Thyroid gland (tissue), 4 donors: ENCODE results near the gene GSKIP.

ENCODE experiments used
- POLR2A ChIP-seq, 2 donors: fragments of 450-650 bp; IDR thresholded peaks; one replicate each; pipeline ENCODE4 v1.6.1; 2017; ENCODE audit warnings: antibody characterized with exemption in 2 of 2, mild to moderate bottlenecking in 2 of 2, moderate library complexity in 1 of 2
- TF ChIP-seq, protein P1 (sequence below), 6 experiments: fragments of 200-600 bp in 3 of 6; fragments of 450-650 bp in 3 of 6; sonication (generic) in 3 of 6; IDR thresholded peaks; one replicate each; pipeline ENCODE4 v1.5.1; 2016 to 2019; ENCODE audit warnings: antibody characterized with exemption in 6 of 6, mild to moderate bottlenecking in 2 of 6, inconsistent platforms in 1 of 6, moderate library complexity in 1 of 6

- TF ChIP-seq, protein P1, sequence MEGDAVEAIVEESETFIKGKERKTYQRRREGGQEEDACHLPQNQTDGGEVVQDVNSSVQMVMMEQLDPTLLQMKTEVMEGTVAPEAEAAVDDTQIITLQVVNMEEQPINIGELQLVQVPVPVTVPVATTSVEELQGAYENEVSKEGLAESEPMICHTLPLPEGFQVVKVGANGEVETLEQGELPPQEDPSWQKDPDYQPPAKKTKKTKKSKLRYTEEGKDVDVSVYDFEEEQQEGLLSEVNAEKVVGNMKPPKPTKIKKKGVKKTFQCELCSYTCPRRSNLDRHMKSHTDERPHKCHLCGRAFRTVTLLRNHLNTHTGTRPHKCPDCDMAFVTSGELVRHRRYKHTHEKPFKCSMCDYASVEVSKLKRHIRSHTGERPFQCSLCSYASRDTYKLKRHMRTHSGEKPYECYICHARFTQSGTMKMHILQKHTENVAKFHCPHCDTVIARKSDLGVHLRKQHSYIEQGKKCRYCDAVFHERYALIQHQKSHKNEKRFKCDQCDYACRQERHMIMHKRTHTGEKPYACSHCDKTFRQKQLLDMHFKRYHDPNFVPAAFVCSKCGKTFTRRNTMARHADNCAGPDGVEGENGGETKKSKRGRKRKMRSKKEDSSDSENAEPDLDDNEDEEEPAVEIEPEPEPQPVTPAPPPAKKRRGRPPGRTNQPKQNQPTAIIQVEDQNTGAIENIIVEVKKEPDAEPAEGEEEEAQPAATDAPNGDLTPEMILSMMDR (IDR thresholded peaks at IDR 0.05), result no peak
- no peak for TF ChIP-seq POLR2A (IDR thresholded peaks at IDR 0.05)
Observed at GRCh38 chr14:96399405-96399804, 36.1 kb downstream of the GSKIP start.
